CD4-positive, alpha-beta memory T cell (primary cell): ENCODE data around the gene KIAA1586. TPM values are rescaled to one million over a fixed set of nuclear protein-coding genes. Genes with fewer than 3 reads are reported as not detected.
"Not testable (repeated sequence)": the region's sequence is repeated elsewhere in the genome, so short reads cannot be mapped to it uniquely, and the experiment has no call there.

ENCODE experiments used
- CTCF ChIA-PET: fragments of 350-600 bp; sonication (Branson Sonifier 250); formaldehyde crosslinking; loops from one replicate; lab custom pipeline; 2021; ENCODE audit warnings: inconsistent platforms; ENCODE audit not compliant: partially characterized antibody; lab: Charles Lee
- POLR2A ChIA-PET: fragments of 350-600 bp; sonication (Branson Sonifier 250); formaldehyde crosslinking; loops from one replicate; lab custom pipeline; 2021; ENCODE audit not compliant: partially characterized antibody; lab: Charles Lee
- DNase-seq, 5 donors: peaks; one replicate each; pipeline versions ENCODE4 v3.0.0 to v3.0.0-alpha.2; 2020 to 2022; ENCODE audit warnings: mixed read lengths in 1 of 5
- H3K27ac ChIP-seq: one replicate; pipeline ENCODE4 v1.7.0; 2013; ENCODE audit warnings: low read depth, low read length
- H3K27me3 ChIP-seq: 2 replicates; pipeline ENCODE4 v1.7.0; 2013; ENCODE audit warnings: mild to moderate bottlenecking, low read length, moderate library complexity; ENCODE audit not compliant: insufficient read depth
- H3K36me3 ChIP-seq: 2 replicates; pipeline ENCODE4 v1.7.0; 2013; ENCODE audit warnings: mild to moderate bottlenecking, low read length, moderate library complexity; ENCODE audit not compliant: insufficient read depth
- H3K4me1 ChIP-seq: 2 replicates; pipeline ENCODE4 v1.7.0; 2013; ENCODE audit warnings: mild to moderate bottlenecking, low read length, moderate library complexity; ENCODE audit not compliant: insufficient read depth
- H3K4me3 ChIP-seq, 2 donors: one replicate each; pipeline ENCODE4 v1.7.0; 2013; ENCODE audit warnings: low read length in 2 of 2, mild to moderate bottlenecking in 1 of 2
- H3K9me3 ChIP-seq, 2 donors: one replicate each; pipeline ENCODE4 v1.7.0; 2013; ENCODE audit warnings: low read length in 2 of 2, control low read depth in 1 of 2; ENCODE audit not compliant: control insufficient read depth in 1 of 2
- H3K27ac Mint-ChIP-seq, 7 donors: one replicate each; pipeline ENCODE4 v1.8.0; 2020 to 2021; ENCODE audit warnings: mixed read lengths in 7 of 7, mild to moderate bottlenecking in 6 of 7, inconsistent platforms in 3 of 7, moderate library complexity in 3 of 7
- H3K27me3 Mint-ChIP-seq, 2 donors: one replicate each; pipeline ENCODE4 v1.8.0; 2020 to 2021; ENCODE audit warnings: mixed read lengths in 2 of 2
- H3K36me3 Mint-ChIP-seq, 2 donors: one replicate each; pipeline ENCODE4 v1.8.0; 2020 to 2021; ENCODE audit warnings: mixed read lengths in 2 of 2, inconsistent platforms in 1 of 2, mild to moderate bottlenecking in 1 of 2
- H3K4me1 Mint-ChIP-seq, 4 donors: one replicate each; pipeline ENCODE4 v1.8.0; 2020 to 2021; ENCODE audit warnings: mixed read lengths in 4 of 4, mild to moderate bottlenecking in 1 of 4
- H3K4me3 Mint-ChIP-seq, 8 donors: one replicate each; pipeline ENCODE4 v1.8.0; 2020 to 2021; ENCODE audit warnings: mixed read lengths in 8 of 8, mild to moderate bottlenecking in 7 of 8, moderate library complexity in 6 of 8, inconsistent platforms in 3 of 8
- H3K9me3 Mint-ChIP-seq, 8 donors: one replicate each; pipeline ENCODE4 v1.8.0; 2020 to 2021; ENCODE audit warnings: mixed read lengths in 8 of 8, mild to moderate bottlenecking in 5 of 8, inconsistent platforms in 3 of 8, moderate library complexity in 1 of 8
- intact Hi-C: fragments of 100-400 bp; cut with micrococcal nuclease; formaldehyde crosslinking; loops from one replicate; pipeline ENCODE4 v1.15.1; 2023
- polyA plus RNA-seq, 2 donors: library from polyadenylated mRNA; unstranded; fragments of 300-500 nt; fragmentation: Illumina TruSeq; gene quantifications; one replicate each; pipeline ENCODE4 v1.2.3, GENCODE V29; 2021
- total RNA-seq, 2 experiments: library from RNA; stranded (reverse); gene quantifications; one replicate each; pipeline ENCODE4 v1.2.3, GENCODE V29; 2021

The KIAA1586 gene
- total and polyA plus RNA-seq, 4 experiments from 2014 or later: 4.9 to 20.7 (median 15.4) TPM

DNA sequence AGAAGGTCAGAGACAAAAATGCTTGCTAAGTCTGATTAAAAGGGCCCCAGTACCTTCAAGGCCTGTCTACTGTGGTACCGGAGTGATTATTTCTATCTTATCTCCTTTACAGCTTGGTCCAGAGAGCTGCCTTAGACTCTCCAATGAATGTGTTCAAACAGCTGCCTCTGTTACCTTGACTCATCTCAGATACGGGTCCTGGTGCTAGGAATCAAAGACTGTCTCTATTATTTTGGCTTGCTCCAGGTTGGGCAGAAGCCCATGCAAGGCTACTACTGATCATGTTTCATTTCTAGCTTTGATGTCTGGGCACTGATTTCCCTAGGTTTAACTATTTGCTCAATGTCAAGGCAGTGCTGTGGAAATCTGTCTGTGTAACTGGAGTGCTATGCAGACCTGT, 38.4 kb upstream of the KIAA1586 start:
- CTCF ChIA-PET: interaction anchor here (1.1 kb wide), 1 partner anchor 309 kb away, joined by 4 read pairs; the partner anchor contains the start of gene PRIM2
- H3K4me3 Mint-ChIP-seq, H3K27ac ChIP-seq, POLR2A ChIA-PET, H3K4me3 ChIP-seq, H3K27me3 Mint-ChIP-seq, intact Hi-C loops, H3K27ac Mint-ChIP-seq, H3K36me3 ChIP-seq, DNase-seq, H3K9me3 Mint-ChIP-seq, H3K27me3 ChIP-seq, H3K36me3 Mint-ChIP-seq, H3K4me1 ChIP-seq, H3K4me1 Mint-ChIP-seq, H3K9me3 ChIP-seq: not testable (repeated sequence)

DNA sequence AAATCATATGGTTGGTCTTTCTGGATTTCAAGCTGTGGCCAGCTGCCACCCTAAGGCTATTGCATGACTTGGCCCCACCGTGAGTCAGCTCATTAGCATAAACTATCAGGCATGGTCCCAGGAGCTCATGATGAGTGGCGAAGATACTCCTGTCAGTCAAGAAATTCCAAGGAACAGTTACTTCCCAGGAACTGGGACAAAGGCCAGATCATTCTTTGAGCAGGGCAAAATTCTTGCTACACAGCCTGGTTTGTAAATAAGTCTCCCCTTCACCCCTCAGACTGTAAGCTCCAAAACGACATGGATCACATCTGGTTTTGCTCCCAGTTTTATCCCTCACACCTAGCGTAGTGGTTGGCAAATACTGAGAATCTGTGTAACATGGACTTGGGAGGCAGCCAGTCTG, 33.0 kb upstream of the KIAA1586 start:
- Histone ChIP-seq H3K9me3 (no peaks in the 10 kb centered on the region), H3K27me3 (no peaks in the 10 kb centered on the region), H3K36me3 (no peaks in the 10 kb centered on the region), H3K4me3 (no peak overlapping the region), H3K27ac (no peak overlapping the region), H3K4me1 (no peaks in the 10 kb centered on the region)
- intact Hi-C loops: no loop called here
- no peak for DNase-seq
- Mint-ChIP-seq H3K36me3 (no peaks in the 10 kb centered on the region), H3K9me3 (peaks cover 0 to 2% (median 0%) of the 10 kb centered on the region in 8 donors), H3K27ac (peak overlapping the region in 1 of 7 donors; percentile 3), H3K4me3 (no peak overlapping the region), H3K27me3 (peaks cover 5 to 13% of the 10 kb centered on the region in 2 donors), H3K4me1 (no peaks in the 10 kb centered on the region)
- ChIA-PET CTCF (no interaction called here), POLR2A (no interaction called here)

DNA sequence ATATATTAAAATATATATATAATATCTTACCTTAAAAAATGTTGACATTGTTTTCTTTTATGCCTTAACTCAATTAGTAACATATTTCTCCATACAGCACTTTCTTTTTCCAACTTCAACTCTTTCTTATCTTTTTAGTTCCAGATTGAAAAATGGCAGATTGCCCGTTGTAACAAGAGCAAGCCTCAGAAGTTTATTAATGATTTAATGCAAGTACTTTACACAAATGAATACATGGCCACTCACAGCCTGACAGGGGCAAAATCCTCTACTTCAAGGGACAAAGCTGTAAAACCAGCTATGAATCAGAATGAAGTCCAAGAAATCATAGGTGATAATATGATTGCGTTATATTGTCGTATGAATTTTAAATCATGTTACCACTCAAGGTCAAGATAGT, 29.4 kb upstream of the KIAA1586 start:
- H3K36me3 Mint-ChIP-seq: no peaks in the 10 kb centered on the region
- no peaks in the 10 kb centered on the region for H3K4me1 Mint-ChIP-seq
- Histone ChIP-seq H3K4me3 (no peak overlapping the region), H3K27me3 (no peaks in the 10 kb centered on the region), H3K27ac (no peak overlapping the region), H3K9me3 (no peaks in the 10 kb centered on the region), H3K36me3 (no peaks in the 10 kb centered on the region), H3K4me1 (no peaks in the 10 kb centered on the region)
- H3K27me3 Mint-ChIP-seq: peaks cover 7 to 11% of the 10 kb centered on the region in 2 donors
- ChIA-PET POLR2A (no interaction called here), CTCF (no interaction called here)
- no peak overlapping the region for H3K27ac Mint-ChIP-seq
- H3K9me3 Mint-ChIP-seq: no peaks in the 10 kb centered on the region
- intact Hi-C loops: no loop called here
- DNase-seq: no peak
- no peak overlapping the region for H3K4me3 Mint-ChIP-seq

DNA sequence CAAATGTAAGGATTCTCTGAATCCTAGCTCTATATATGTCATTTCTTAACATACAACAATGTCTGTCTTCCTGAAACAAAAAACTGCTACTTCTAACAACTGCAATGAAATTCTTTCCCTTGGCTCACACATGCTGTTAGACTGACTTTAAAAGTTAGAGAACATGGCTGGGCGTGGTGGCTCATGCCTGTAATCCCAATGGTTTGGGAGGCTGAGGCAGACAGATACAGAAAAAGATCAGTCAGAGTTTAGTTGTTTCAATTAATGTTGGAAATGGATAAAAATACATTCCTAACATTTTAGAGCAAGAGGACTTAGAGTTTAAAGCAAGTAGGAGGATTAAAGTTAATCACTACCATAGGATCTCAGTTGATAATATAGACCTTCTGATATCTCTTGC, 28.7 kb upstream of the KIAA1586 start:
- Mint-ChIP-seq H3K4me1 (no peaks in the 10 kb centered on the region), H3K4me3 (no peak overlapping the region), H3K36me3 (no peaks in the 10 kb centered on the region), H3K9me3 (no peaks in the 10 kb centered on the region), H3K27ac (no peak overlapping the region), H3K27me3 (peaks cover 7 to 11% of the 10 kb centered on the region in 2 donors)
- ChIA-PET POLR2A (no interaction called here), CTCF (interaction anchor here (0.8 kb wide), 1 partner anchor 174 kb away, joined by 3 read pairs; no protein-coding TSS in a partner anchor)
- no peaks in the 10 kb centered on the region for H3K9me3 ChIP-seq
- no peak for DNase-seq
- no peak overlapping the region for H3K4me3 ChIP-seq
- H3K27ac ChIP-seq: no peak overlapping the region
- no peaks in the 10 kb centered on the region for H3K4me1 ChIP-seq
- no peaks in the 10 kb centered on the region for H3K36me3 ChIP-seq
- no peaks in the 10 kb centered on the region for H3K27me3 ChIP-seq
- intact Hi-C loops: no loop called here

DNA sequence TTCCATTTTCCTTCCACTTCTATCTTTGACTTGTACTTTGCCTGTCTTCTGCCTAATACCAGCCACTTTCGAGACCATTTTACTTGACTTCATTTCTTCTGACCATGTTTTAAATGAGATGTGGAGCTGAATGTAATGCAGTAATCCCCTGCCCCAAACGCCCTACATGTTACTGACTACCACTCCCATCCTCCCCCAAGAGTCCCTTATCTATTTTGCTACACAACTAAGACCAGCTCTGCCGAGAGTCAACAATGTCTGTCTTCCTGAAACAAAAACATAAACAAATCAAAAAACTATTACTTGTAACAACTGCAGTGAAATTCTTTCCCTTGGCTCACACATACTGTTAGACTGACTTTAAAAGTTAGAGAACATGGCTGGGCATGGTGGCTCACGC, 27.1 kb upstream of the KIAA1586 start:
- no peaks in the 10 kb centered on the region for H3K9me3 ChIP-seq
- CTCF ChIA-PET: interaction anchor here (1.0 to 1.3 kb wide), 2 partner anchors 16 to 298 kb away, joined by 3 read pairs; partner anchors contain the start of gene PRIM2
- intact Hi-C loops: no loop called here
- H3K27me3 Mint-ChIP-seq: peaks cover 2 to 5% of the 10 kb centered on the region in 2 donors
- no peaks in the 10 kb centered on the region for H3K4me1 ChIP-seq
- H3K27me3 ChIP-seq: no peaks in the 10 kb centered on the region
- no peaks in the 10 kb centered on the region for H3K36me3 ChIP-seq
- peaks cover 0 to 11% (median 4%) of the 10 kb centered on the region in 8 donors for H3K9me3 Mint-ChIP-seq
- H3K36me3 Mint-ChIP-seq: peaks cover 0 to under 1% of the 10 kb centered on the region in 2 donors
- no peak overlapping the region for H3K27ac ChIP-seq
- no peaks in the 10 kb centered on the region for H3K4me1 Mint-ChIP-seq
- no peak overlapping the region for H3K4me3 ChIP-seq
- POLR2A ChIA-PET: no interaction called here
- DNase-seq: no peak
- H3K4me3 Mint-ChIP-seq: no peak overlapping the region
- H3K27ac Mint-ChIP-seq: no peak overlapping the region

DNA sequence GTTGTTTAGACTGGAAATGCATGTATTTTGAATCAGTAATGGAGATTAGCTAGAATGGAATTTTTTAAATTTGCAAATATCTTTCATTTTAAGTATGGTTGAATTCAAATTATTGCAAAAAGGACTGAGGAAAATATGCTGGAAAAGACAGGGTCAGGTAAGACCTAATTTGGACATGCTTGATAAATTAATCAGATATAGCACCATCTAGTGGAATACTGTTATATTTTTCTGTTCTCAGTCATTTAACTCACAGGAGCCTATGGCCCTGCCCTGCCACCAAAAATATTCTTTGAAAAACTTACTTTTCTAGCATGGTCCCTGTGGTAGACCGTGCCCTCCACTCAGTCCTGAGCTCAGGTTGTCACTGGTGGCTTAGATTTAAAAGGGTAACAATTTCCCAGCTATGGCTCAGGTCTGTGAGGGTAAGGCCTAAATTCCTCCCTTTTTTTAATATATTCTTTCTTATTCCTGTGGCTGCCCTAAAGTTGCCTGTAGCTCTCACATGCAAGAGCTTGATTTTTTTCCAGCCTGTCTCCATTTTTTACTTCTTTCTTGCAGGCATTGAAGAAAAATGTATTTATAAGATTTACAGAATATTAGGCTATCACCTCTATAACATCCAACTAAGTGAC, 25.3 kb upstream of the KIAA1586 start:
- Histone ChIP-seq H3K27ac (no peak overlapping the region), H3K27me3 (peaks cover 3% of the 10 kb centered on the region), H3K4me1 (no peaks in the 10 kb centered on the region), H3K36me3 (no peaks in the 10 kb centered on the region), H3K9me3 (no peaks in the 10 kb centered on the region), H3K4me3 (no peak overlapping the region)
- ChIA-PET CTCF (interaction anchor here (0.7 to 2.1 kb wide), 22 partner anchors 9 to 311 kb away, joined by 3 to 7 read pairs (median 3); partner anchors contain the start of gene KIAA1586), POLR2A (no interaction called here)
- no peak overlapping the region for H3K4me3 Mint-ChIP-seq
- intact Hi-C loops: loop anchor here (1.0 to 2.0 kb wide), 2 partner anchors 117 to 296 kb away; partner anchors contain the start of gene PRIM2
- no peak overlapping the region for H3K27ac Mint-ChIP-seq
- H3K27me3 Mint-ChIP-seq: peaks cover 6 to 9% of the 10 kb centered on the region in 2 donors
- peak in 4 of 5 donors; percentile 9 to 22 (median 12) for DNase-seq
- H3K4me1 Mint-ChIP-seq: no peaks in the 10 kb centered on the region
- peaks cover 6 to 25% (median 19%) of the 10 kb centered on the region in 8 donors for H3K9me3 Mint-ChIP-seq
- H3K36me3 Mint-ChIP-seq: peaks cover 0 to 8% of the 10 kb centered on the region in 2 donors

DNA sequence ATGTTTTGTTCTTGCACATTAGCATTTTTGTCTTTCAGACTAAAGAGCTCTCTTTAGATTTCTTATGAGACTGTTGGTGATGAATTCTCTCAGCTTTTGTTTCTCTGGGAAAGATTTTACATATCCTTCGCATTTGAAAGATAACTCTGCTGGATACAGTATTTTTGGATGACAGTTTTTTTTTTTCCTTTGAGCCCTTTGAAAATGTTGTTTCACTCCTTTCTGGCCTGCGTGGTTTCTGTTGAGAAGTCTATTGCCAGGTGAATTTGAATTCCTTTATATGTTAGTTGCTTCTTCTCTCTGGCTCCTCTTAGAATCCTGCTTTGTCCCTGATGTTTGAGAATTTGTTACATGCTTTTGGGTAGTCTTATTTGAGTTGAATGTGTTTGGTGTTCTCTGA, 22.2 kb upstream of the KIAA1586 start:
- H3K4me1 Mint-ChIP-seq: no peaks in the 10 kb centered on the region
- Histone ChIP-seq H3K9me3 (no peaks in the 10 kb centered on the region), H3K27me3 (peaks cover 5% of the 10 kb centered on the region), H3K27ac (no peak overlapping the region), H3K4me1 (no peaks in the 10 kb centered on the region), H3K4me3 (no peak overlapping the region), H3K36me3 (no peaks in the 10 kb centered on the region)
- CTCF ChIA-PET: interaction anchor here (1.4 to 1.5 kb wide), 3 partner anchors 12 to 122 kb away, joined by 3 to 5 read pairs (median 5); no protein-coding TSS in a partner anchor
- no peak overlapping the region for H3K4me3 Mint-ChIP-seq
- no peak for DNase-seq
- peaks cover 0 to 8% of the 10 kb centered on the region in 2 donors for H3K36me3 Mint-ChIP-seq
- peaks cover 6 to 25% (median 19%) of the 10 kb centered on the region in 8 donors for H3K9me3 Mint-ChIP-seq
- H3K27me3 Mint-ChIP-seq: peaks cover 10 to 11% of the 10 kb centered on the region in 2 donors
- POLR2A ChIA-PET: no interaction called here
- no peak overlapping the region for H3K27ac Mint-ChIP-seq
- intact Hi-C loops: no loop called here
